C4-2B (cell line): ENCODE measurements around the gene MRPL43.

ENCODE experiments used
- CTCF ChIP-seq: fragments of 450-650 bp; conservative IDR thresholded peaks from 2 replicates; pipeline ENCODE4 v1.5.1; 2017; ENCODE audit warnings: mild to moderate bottlenecking
- ZFX ChIP-seq: fragments of 450-650 bp; IDR thresholded peaks from 2 replicates; pipeline ENCODE4 v1.6.1; 2017

GRCh38 chr10:100982916-100983830 is 4.1 kb downstream of the MRPL43 start:
- TF ChIP-seq CTCF (no peak), ZFX (no peak)
